Keratinocyte (primary cell): ENCODE data around the gene WDR49. TPM values are rescaled to one million over a fixed set of nuclear protein-coding genes. Genes with fewer than 3 reads are reported as not detected.

ENCODE experiments used
- DNase-seq: peaks from one replicate; pipeline ENCODE4 v3.0.0-alpha.2; 2011; ENCODE audit warnings: low read depth, missing footprints, low spot score
- FAIRE-seq: peaks from 2 replicates; lab custom pipeline; 2011; peaks lifted over from hg19 to GRCh38; lab: Jason Lieb, UNC
- H2AFZ ChIP-seq: 2 replicates; pipeline ENCODE4 v1.6.0; 2012; ENCODE audit warnings: low read length, control low read depth, inconsistent platforms; ENCODE audit not compliant: control insufficient read depth
- H3K27ac ChIP-seq: 2 replicates; pipeline ENCODE4 v1.5.1; 2011; ENCODE audit warnings: low read length; ENCODE audit not compliant: control insufficient read depth, insufficient read depth
- H3K27me3 ChIP-seq: 3 replicates; pipeline ENCODE4 v1.6.0; 2011; ENCODE audit warnings: low read length; ENCODE audit not compliant: control insufficient read depth, insufficient read depth; ENCODE audit errors: extremely low read depth
- H3K36me3 ChIP-seq, 2 experiments: 2 replicates in 1 of 2; 3 replicates in 1 of 2; pipeline ENCODE4 v1.5.1; 2011; ENCODE audit warnings: low read length in 2 of 2, mild to moderate bottlenecking in 1 of 2; ENCODE audit not compliant: control insufficient read depth in 2 of 2, insufficient read depth in 2 of 2; ENCODE audit errors: extremely low read depth in 1 of 2
- H3K4me1 ChIP-seq: 3 replicates; pipeline ENCODE4 v1.5.1; 2011; ENCODE audit warnings: low read length; ENCODE audit not compliant: control insufficient read depth, insufficient read depth; ENCODE audit errors: extremely low read depth
- H3K4me2 ChIP-seq: 3 replicates; pipeline ENCODE4 v1.6.0; 2011; ENCODE audit warnings: low read depth, low read length; ENCODE audit not compliant: control insufficient read depth, insufficient read depth; ENCODE audit errors: extremely low read depth
- H3K4me3 ChIP-seq, 3 experiments: fragments of 200-600 bp in 1 of 3; sonication (generic) in 1 of 3; 2 replicates in 2 of 3; 3 replicates in 1 of 3; pipeline ENCODE4 v1.5.1; 2011 to 2016; ENCODE audit warnings: low read length in 3 of 3, mild to moderate bottlenecking in 3 of 3, control low read depth in 2 of 3, inconsistent platforms in 1 of 3, low read depth in 1 of 3, mixed read lengths in 1 of 3, mixed run types in 1 of 3, moderate library complexity in 1 of 3; ENCODE audit not compliant: control insufficient read depth in 2 of 3, insufficient read depth in 2 of 3; ENCODE audit errors: extremely low read depth in 1 of 3
- H3K79me2 ChIP-seq: 2 replicates; pipeline ENCODE4 v1.6.0; 2012; ENCODE audit warnings: low read length; ENCODE audit not compliant: control insufficient read depth, insufficient read depth
- H3K9ac ChIP-seq: 3 replicates; pipeline ENCODE4 v1.6.0; 2011; ENCODE audit warnings: low read length; ENCODE audit not compliant: control insufficient read depth, insufficient read depth; ENCODE audit errors: extremely low read depth
- H3K9me1 ChIP-seq: 3 replicates; pipeline ENCODE4 v1.6.0; 2011; ENCODE audit warnings: low read length; ENCODE audit not compliant: control insufficient read depth, insufficient read depth; ENCODE audit errors: extremely low read depth
- H3K9me3 ChIP-seq: 2 replicates; pipeline ENCODE4 v1.5.1; 2012; ENCODE audit warnings: low read depth, low read length; ENCODE audit not compliant: control insufficient read depth
- H4K20me1 ChIP-seq: 3 replicates; pipeline ENCODE4 v1.6.0; 2011; ENCODE audit warnings: low read length; ENCODE audit not compliant: control insufficient read depth, insufficient read depth; ENCODE audit errors: extremely low read depth
- CTCF ChIP-seq, 3 experiments: IDR thresholded peaks in 1 of 3; conservative IDR thresholded peaks in 1 of 3; optimal IDR thresholded peaks in 1 of 3; 2 replicates in 2 of 3; 3 replicates in 1 of 3; pipeline versions ENCODE3 to v1.5.1; 2011; ENCODE audit warnings: low read length in 3 of 3, mild to moderate bottlenecking in 3 of 3, moderate library complexity in 2 of 3, control low read depth in 1 of 3, inconsistent platforms in 1 of 3; ENCODE audit not compliant: insufficient read depth in 2 of 3; ENCODE audit errors: extremely low read depth in 1 of 3
- EZH2 ChIP-seq: IDR thresholded peaks from one replicate; pipeline ENCODE4 v1.6.1; 2012; ENCODE audit warnings: inconsistent platforms, mild to moderate bottlenecking, low read length, moderate library complexity
- dilution Hi-C: fragments of 300-500 bp; cut with MboI; formaldehyde crosslinking; loops from one replicate; pipeline ENCODE4 v1.7.0; 2020; ENCODE audit warnings: low sequenced_read_pairs; ENCODE audit not compliant: extremely low pct_ligation_motif_present
- polyA plus RNA-seq, 5 experiments: library from polyadenylated mRNA; depleted of rRNA in 3 of 5; stranded (reverse) in 3 of 5; stranded (forward) in 1 of 5; unstranded in 1 of 5; fragments of >200 nt; gene quantifications; 1 replicate in 1 of 5; 2 replicates in 3 of 5; 3 replicates in 1 of 5; pipeline versions ENCODE4 v1.2.1 to v1.2.3, GENCODE V29; 2011 to 2012; ENCODE audit warnings: missing spikeins in 2 of 5, low read depth in 1 of 5, low replicate concordance in 1 of 5

The WDR49 gene
- polyA plus RNA-seq, 1 donor (not counting 4 experiments of a cell fraction or from before 2014, with no cell fraction given): not detected

GRCh38 chr3:167467848-167468611 is 185.7 kb downstream of the WDR49 start:
- H3K4me1 ChIP-seq: no peaks in the 10 kb centered on the region
- H3K27me3 ChIP-seq: no peaks in the 10 kb centered on the region
- H3K79me2 ChIP-seq: no peaks in the 10 kb centered on the region
- no peak for TF ChIP-seq EZH2
- H2AFZ ChIP-seq: no peak overlapping the region
- no peak overlapping the region for H3K4me3 ChIP-seq
- no peak overlapping the region for H3K27ac ChIP-seq
- H3K9me3 ChIP-seq: no peaks in the 10 kb centered on the region
- no peaks in the 10 kb centered on the region for H3K36me3 ChIP-seq
- no peak for DNase-seq
- dilution Hi-C loops: no loop called here
- H3K4me2 ChIP-seq: no peak overlapping the region
- no peak overlapping the region for H3K9ac ChIP-seq
- H3K9me1 ChIP-seq: no peaks in the 10 kb centered on the region
- FAIRE-seq: no peak
- H4K20me1 ChIP-seq: no peaks in the 10 kb centered on the region

GRCh38 chr3:167466966-167467365 is 186.8 kb downstream of the WDR49 start:
- Histone ChIP-seq H3K4me2 (no peak overlapping the region), H3K4me3 (no peak overlapping the region), H3K4me1 (no peaks in the 10 kb centered on the region), H3K27ac (no peak overlapping the region), H4K20me1 (no peaks in the 10 kb centered on the region), H3K9ac (no peak overlapping the region), H3K9me3 (no peaks in the 10 kb centered on the region), H3K36me3 (no peaks in the 10 kb centered on the region), H3K9me1 (no peaks in the 10 kb centered on the region), H2AFZ (no peak overlapping the region), H3K79me2 (no peaks in the 10 kb centered on the region), H3K27me3 (no peaks in the 10 kb centered on the region)
- FAIRE-seq: no peak
- DNase-seq: no peak
- dilution Hi-C loops: no loop called here
- TF ChIP-seq CTCF (optimal IDR thresholded peaks at IDR 0.05 in 1 of 3, IDR thresholded peaks at IDR 0.05 in 1 of 3, conservative IDR thresholded peaks at IDR 0.05 in 1 of 3; ENCODE audit: extremely low read depth in 1 of 3, insufficient read depth in 2 of 3, low read length in 3 of 3): no peak
- no peak for TF ChIP-seq EZH2
